OCI-LY7 (cell line): ENCODE results near the gene LPP.

Experiments
- EZH2phosphoT487 ChIP-seq: fragments of 200-600 bp; sonication (generic); IDR thresholded peaks from 2 replicates; pipeline ENCODE4 v1.6.1; 2018; ENCODE audit warnings: low read depth, borderline replicate concordance, mild to moderate bottlenecking, mixed run types, antibody characterized with exemption, low read length, moderate library complexity, mixed read lengths
- TF ChIP-seq, protein P1 (sequence below): fragments of 200-600 bp; sonication (generic); conservative IDR thresholded peaks from 2 replicates; pipeline ENCODE4 v1.5.1; 2014; ENCODE audit warnings: mild to moderate bottlenecking, antibody characterized with exemption, low read length, moderate library complexity, mixed read lengths

DNA sequence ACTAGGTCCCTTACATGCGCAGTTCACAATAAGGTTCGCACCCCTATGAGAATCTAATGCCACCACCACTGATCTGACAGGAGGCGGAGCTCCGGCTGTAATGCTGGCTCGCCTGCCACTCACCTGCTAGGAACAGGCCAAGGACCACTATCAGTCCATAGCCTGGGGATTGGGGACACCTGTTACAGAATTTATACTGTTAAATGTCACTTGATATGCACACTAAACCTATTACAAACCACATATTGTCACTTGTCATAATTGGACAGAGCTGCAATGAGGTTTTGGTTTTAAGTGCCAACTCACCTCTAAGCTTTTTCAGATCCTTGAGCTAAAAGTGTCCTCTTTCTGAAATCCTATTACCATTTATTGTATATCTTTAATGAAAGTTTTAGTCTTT is 509.9 kb downstream of the LPP start:
- TF ChIP-seq, protein P1, sequence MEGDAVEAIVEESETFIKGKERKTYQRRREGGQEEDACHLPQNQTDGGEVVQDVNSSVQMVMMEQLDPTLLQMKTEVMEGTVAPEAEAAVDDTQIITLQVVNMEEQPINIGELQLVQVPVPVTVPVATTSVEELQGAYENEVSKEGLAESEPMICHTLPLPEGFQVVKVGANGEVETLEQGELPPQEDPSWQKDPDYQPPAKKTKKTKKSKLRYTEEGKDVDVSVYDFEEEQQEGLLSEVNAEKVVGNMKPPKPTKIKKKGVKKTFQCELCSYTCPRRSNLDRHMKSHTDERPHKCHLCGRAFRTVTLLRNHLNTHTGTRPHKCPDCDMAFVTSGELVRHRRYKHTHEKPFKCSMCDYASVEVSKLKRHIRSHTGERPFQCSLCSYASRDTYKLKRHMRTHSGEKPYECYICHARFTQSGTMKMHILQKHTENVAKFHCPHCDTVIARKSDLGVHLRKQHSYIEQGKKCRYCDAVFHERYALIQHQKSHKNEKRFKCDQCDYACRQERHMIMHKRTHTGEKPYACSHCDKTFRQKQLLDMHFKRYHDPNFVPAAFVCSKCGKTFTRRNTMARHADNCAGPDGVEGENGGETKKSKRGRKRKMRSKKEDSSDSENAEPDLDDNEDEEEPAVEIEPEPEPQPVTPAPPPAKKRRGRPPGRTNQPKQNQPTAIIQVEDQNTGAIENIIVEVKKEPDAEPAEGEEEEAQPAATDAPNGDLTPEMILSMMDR: no peak
- TF ChIP-seq EZH2phosphoT487: no peak
